B cell (primary cell): Measurements from ENCODE around the gene C1orf105. TPM values are rescaled to one million over a fixed set of nuclear protein-coding genes. Genes with fewer than 3 reads are reported as not detected.

Experiments used
- ATAC-seq: fragments of 200-7000 bp; cut with Tn5 transposase; one replicate; pipeline ENCODE4 v1.10.0; 2021; ENCODE audit warnings: low read depth, mild to moderate bottlenecking, moderate number of reproducible peaks, moderate library complexity
- CTCF ChIA-PET: fragments of 350-600 bp; sonication (Branson Sonifier 250); formaldehyde crosslinking; loops from one replicate; lab custom pipeline; 2021; ENCODE audit warnings: antibody characterized with exemption, inconsistent platforms; lab: Charles Lee
- POLR2A ChIA-PET: fragments of 350-600 bp; sonication (Branson Sonifier 250); formaldehyde crosslinking; loops from one replicate; lab custom pipeline; 2021; ENCODE audit warnings: antibody characterized with exemption; lab: Charles Lee
- DNase-seq: peaks from one replicate; pipeline ENCODE4 v3.0.0; 2013
- H2AFZ ChIP-seq: 2 replicates; pipeline ENCODE4 v1.6.1; 2012; ENCODE audit warnings: mild to moderate bottlenecking, low read depth, low read length; ENCODE audit not compliant: insufficient read depth, poor library complexity, severe bottlenecking
- H3K27ac ChIP-seq, 2 donors: 1 replicate in 1 of 2; 2 replicates in 1 of 2; pipeline ENCODE4 v1.5.1; 2012 to 2013; ENCODE audit warnings: low read length in 2 of 2, mild to moderate bottlenecking in 2 of 2, moderate library complexity in 1 of 2
- H3K27me3 ChIP-seq, 4 experiments: fragments of 200-600 bp in 1 of 4; sonication (generic) in 1 of 4; replicated peaks in 1 of 4; 1 replicate in 2 of 4; 2 replicates in 2 of 4; pipeline versions ENCODE4 v1.6.1 to v1.7.0; 2013 to 2016; ENCODE audit warnings: low read length in 3 of 4, mild to moderate bottlenecking in 2 of 4, mixed read lengths in 1 of 4, moderate library complexity in 1 of 4; ENCODE audit not compliant: insufficient read depth in 4 of 4, control insufficient read depth in 3 of 4; ENCODE audit errors: control extremely low read depth in 1 of 4
- H3K36me3 ChIP-seq, 2 experiments: replicated peaks in 1 of 2; 1 replicate in 1 of 2; 2 replicates in 1 of 2; pipeline versions ENCODE4 v1.6.1 to v1.7.1; 2013; ENCODE audit warnings: low read length in 1 of 2; ENCODE audit not compliant: insufficient read depth in 2 of 2, control insufficient read depth in 1 of 2; ENCODE audit errors: control extremely low read depth in 1 of 2, extremely low read depth in 1 of 2
- H3K4me1 ChIP-seq, 2 donors: fragments of 200-600 bp in 1 of 2; sonication (generic) in 1 of 2; 1 replicate in 1 of 2; 2 replicates in 1 of 2; pipeline versions ENCODE4 v1.5.1 to v1.6.1; 2013 to 2017; ENCODE audit warnings: low read length in 2 of 2; ENCODE audit not compliant: control insufficient read depth in 2 of 2, insufficient read depth in 2 of 2
- H3K4me2 ChIP-seq: replicated peaks from 2 replicates; pipeline ENCODE3; 2012; ENCODE audit warnings: mild to moderate bottlenecking, low read depth, low read length; ENCODE audit not compliant: poor library complexity, severe bottlenecking
- H3K4me3 ChIP-seq, 5 experiments: fragments of 200-600 bp in 1 of 5; sonication (generic) in 1 of 5; 1 replicate in 3 of 5; 2 replicates in 2 of 5; pipeline versions ENCODE4 v1.5.1 to v1.7.0; 2011 to 2016; ENCODE audit warnings: low read length in 4 of 5, mild to moderate bottlenecking in 4 of 5, low read depth in 2 of 5, control low read depth in 1 of 5, moderate library complexity in 1 of 5; ENCODE audit not compliant: insufficient read depth in 1 of 5; ENCODE audit errors: control extremely low read depth in 1 of 5, extremely low read depth in 1 of 5
- H3K79me2 ChIP-seq: fragments of 200-600 bp; sonication (generic); one replicate; pipeline ENCODE4 v1.6.0; 2016; ENCODE audit warnings: low read length; ENCODE audit not compliant: control insufficient read depth, insufficient read depth
- H3K9ac ChIP-seq: fragments of 200-600 bp; sonication (generic); 2 replicates; pipeline ENCODE4 v1.6.1; 2017; ENCODE audit warnings: mild to moderate bottlenecking, low read length, moderate library complexity
- H3K9me3 ChIP-seq, 3 donors: one replicate each; pipeline versions ENCODE4 v1.6.1 to v1.7.1; 2013; ENCODE audit warnings: low read length in 2 of 3; ENCODE audit not compliant: control insufficient read depth in 2 of 3, insufficient read depth in 1 of 3; ENCODE audit errors: control extremely low read depth in 1 of 3
- H4K20me1 ChIP-seq: 2 replicates; pipeline ENCODE4 v1.6.0; 2012; ENCODE audit warnings: mild to moderate bottlenecking, low read length; ENCODE audit not compliant: insufficient read depth, control insufficient read depth, poor library complexity, severe bottlenecking
- H3K27ac Mint-ChIP-seq: one replicate; pipeline ENCODE4 v1.8.0; 2021; ENCODE audit warnings: mixed read lengths
- H3K27me3 Mint-ChIP-seq: one replicate; pipeline ENCODE4 v1.8.0; 2021; ENCODE audit warnings: mixed read lengths
- H3K4me1 Mint-ChIP-seq: one replicate; pipeline ENCODE4 v1.8.0; 2021; ENCODE audit warnings: mixed read lengths
- H3K4me3 Mint-ChIP-seq: one replicate; pipeline ENCODE4 v1.8.0; 2021; ENCODE audit warnings: mixed read lengths
- H3K9me3 Mint-ChIP-seq: one replicate; pipeline ENCODE4 v1.8.0; 2022; ENCODE audit warnings: mixed read lengths; ENCODE audit not compliant: insufficient read depth
- EZH2 ChIP-seq: IDR thresholded peaks from 2 replicates; pipeline ENCODE4 v1.6.1; 2012; ENCODE audit warnings: borderline replicate concordance, low read depth, mild to moderate bottlenecking, moderate library complexity, low read length; ENCODE audit not compliant: insufficient read depth, poor library complexity, severe bottlenecking
- WGBS: methylation state at CpG from one replicate; pipeline ENCODE4 v1.1.5; 2013; ENCODE audit warnings: missing lambda C conversion rate; ENCODE audit not compliant: insufficient coverage; 5-methylcytosine and 5-hydroxymethylcytosine counted together
- intact Hi-C: fragments of 100-400 bp; cut with micrococcal nuclease; formaldehyde crosslinking; loops from one replicate; pipeline ENCODE4 v1.10.0; 2022
- polyA plus RNA-seq: library from polyadenylated mRNA; depleted of rRNA; stranded (reverse); fragments of >200 nt; gene quantifications from 2 replicates; pipeline ENCODE4 v1.2.3, GENCODE V29; 2012
- total RNA-seq, 2 donors: library from RNA; stranded (reverse); fragments of 120-200 nt in 1 of 2; gene quantifications; 1 replicate in 1 of 2; 2 replicates in 1 of 2; pipeline versions ENCODE4 v1.2.3 to v1.2.4, GENCODE V29; 2013 to 2022
- TF ChIP-seq, protein P1 (sequence below): fragments of 200-600 bp; IDR thresholded peaks from one replicate; pipeline ENCODE4 v1.8.0; 2022; ENCODE audit warnings: antibody characterized with exemption, mild to moderate bottlenecking

Gene C1orf105
- total and polyA plus RNA-seq, 2 donors (not counting 1 experiment from before 2014, with no cell fraction given): not detected

DNA sequence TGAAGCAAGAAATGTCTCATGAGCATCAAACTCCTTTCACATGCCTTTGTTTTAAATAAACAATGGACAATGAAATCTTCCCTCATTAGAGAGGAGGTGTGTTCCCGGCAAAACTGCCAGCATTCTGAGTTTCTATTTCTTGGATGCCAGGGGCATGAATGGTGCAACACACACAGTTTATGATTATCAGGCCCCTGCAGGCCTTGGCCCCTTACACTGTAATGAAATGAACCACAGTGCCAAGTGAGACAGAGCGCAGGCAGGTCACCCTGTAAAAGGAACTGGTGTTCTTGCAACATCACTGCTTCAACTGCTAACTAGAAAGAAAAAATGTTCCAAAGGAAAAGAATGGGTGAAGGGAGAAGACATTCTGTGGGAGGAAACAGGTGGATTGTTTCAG, 27.2 kb downstream of the C1orf105 start:
- no peaks in the 10 kb centered on the region for H3K27me3 ChIP-seq
- Mint-ChIP-seq H3K27me3 (no peaks in the 10 kb centered on the region), H3K4me3 (no peak overlapping the region), H3K27ac (no peak overlapping the region), H3K9me3 (no peaks in the 10 kb centered on the region), H3K4me1 (peaks cover 20% of the 10 kb centered on the region)
- TF ChIP-seq EZH2: no peak
- TF ChIP-seq, protein P1, sequence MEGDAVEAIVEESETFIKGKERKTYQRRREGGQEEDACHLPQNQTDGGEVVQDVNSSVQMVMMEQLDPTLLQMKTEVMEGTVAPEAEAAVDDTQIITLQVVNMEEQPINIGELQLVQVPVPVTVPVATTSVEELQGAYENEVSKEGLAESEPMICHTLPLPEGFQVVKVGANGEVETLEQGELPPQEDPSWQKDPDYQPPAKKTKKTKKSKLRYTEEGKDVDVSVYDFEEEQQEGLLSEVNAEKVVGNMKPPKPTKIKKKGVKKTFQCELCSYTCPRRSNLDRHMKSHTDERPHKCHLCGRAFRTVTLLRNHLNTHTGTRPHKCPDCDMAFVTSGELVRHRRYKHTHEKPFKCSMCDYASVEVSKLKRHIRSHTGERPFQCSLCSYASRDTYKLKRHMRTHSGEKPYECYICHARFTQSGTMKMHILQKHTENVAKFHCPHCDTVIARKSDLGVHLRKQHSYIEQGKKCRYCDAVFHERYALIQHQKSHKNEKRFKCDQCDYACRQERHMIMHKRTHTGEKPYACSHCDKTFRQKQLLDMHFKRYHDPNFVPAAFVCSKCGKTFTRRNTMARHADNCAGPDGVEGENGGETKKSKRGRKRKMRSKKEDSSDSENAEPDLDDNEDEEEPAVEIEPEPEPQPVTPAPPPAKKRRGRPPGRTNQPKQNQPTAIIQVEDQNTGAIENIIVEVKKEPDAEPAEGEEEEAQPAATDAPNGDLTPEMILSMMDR: no peak
- DNase-seq: no peak
- H4K20me1 ChIP-seq: no peaks in the 10 kb centered on the region
- no peak overlapping the region for H3K4me2 ChIP-seq
- CTCF ChIA-PET: no interaction called here
- WGBS: 80% methylated on average over 1 of the region's 2 CpGs
- H3K36me3 ChIP-seq: no peaks in the 10 kb centered on the region
- POLR2A ChIA-PET: no interaction called here
- no peaks in the 10 kb centered on the region for H3K9me3 ChIP-seq
- no peak overlapping the region for H2AFZ ChIP-seq
- intact Hi-C loops: no loop called here
- H3K4me3 ChIP-seq: no peak overlapping the region
- H3K9ac ChIP-seq: no peak overlapping the region
- H3K4me1 ChIP-seq: peaks cover 12 to 14% of the 10 kb centered on the region in 2 donors
- H3K27ac ChIP-seq: no peak overlapping the region
- no peak for ATAC-seq
- peaks cover 14% of the 10 kb centered on the region for H3K79me2 ChIP-seq

DNA sequence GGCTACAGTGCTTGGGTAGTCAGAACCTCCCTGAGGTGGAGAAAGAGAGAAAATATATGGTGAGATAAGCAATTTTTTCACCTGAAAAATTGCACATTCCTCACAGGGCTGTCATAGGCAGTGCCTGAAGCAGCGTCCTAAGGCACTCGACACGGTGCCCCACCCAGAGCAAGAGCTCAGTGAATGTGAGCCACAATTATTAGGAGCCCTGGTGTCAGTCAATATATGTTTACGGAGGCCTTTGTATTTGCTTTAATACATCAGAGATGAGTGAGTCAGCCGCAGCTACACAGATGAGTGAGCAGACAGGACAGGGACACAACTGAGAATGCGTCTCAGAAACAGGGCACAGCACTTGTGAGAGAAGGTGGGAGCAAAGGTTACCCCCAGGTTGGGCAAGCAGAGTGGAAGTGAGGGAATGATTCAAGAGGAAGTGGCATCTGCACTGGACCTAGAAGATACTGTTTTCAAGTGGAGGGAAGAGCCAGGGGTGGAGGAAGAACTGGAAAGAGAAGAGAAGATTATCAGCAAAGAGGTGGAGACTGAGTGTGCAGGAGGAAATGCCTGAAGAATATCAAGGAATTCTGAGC, 28.6 kb downstream of the C1orf105 start:
- ATAC-seq: no peak
- no peak for DNase-seq
- no peaks in the 10 kb centered on the region for H3K27me3 Mint-ChIP-seq
- H3K36me3 ChIP-seq: no peaks in the 10 kb centered on the region
- 92% methylated on average over 4 of the region's 6 CpGs for WGBS
- intact Hi-C loops: no loop called here
- no peak overlapping the region for H3K4me2 ChIP-seq
- H2AFZ ChIP-seq: peak overlapping the region; percentile 69
- H3K4me1 ChIP-seq: peaks cover 4 to 9% of the 10 kb centered on the region in 2 donors
- H4K20me1 ChIP-seq: no peaks in the 10 kb centered on the region
- no peaks in the 10 kb centered on the region for H3K27me3 ChIP-seq
- no peak overlapping the region for H3K27ac ChIP-seq
- no peaks in the 10 kb centered on the region for H3K9me3 Mint-ChIP-seq
- peaks cover 8% of the 10 kb centered on the region for H3K79me2 ChIP-seq
- ChIA-PET CTCF (interaction anchor here (1.1 to 4.0 kb wide), 4 partner anchors 268 to 648 kb away, joined by 3 to 32 read pairs (median 4); no protein-coding TSS in a partner anchor), POLR2A (no interaction called here)
- H3K4me3 ChIP-seq: no peak overlapping the region
- no peak overlapping the region for H3K9ac ChIP-seq
- peaks cover 10% of the 10 kb centered on the region for H3K4me1 Mint-ChIP-seq
- H3K9me3 ChIP-seq: no peaks in the 10 kb centered on the region
- no peak overlapping the region for H3K27ac Mint-ChIP-seq
- TF ChIP-seq, protein P1: no peak
- no peak for TF ChIP-seq EZH2
- H3K4me3 Mint-ChIP-seq: no peak overlapping the region
